ENCODE measurements around the gene IQCC. TPM values are rescaled to one million over a fixed set of nuclear protein-coding genes. Genes with fewer than 3 reads are reported as not detected.
"Not testable (repeated sequence)": the region's sequence is repeated elsewhere in the genome, so short reads cannot be mapped to it uniquely, and the experiment has no call there.

IQCC gene
- polyA plus RNA-seq, 1 donor from 2014 or later: 7.5 TPM

GRCh38 chr1:32163405-32163804 lies 42.1 kb upstream of the IQCC start:
- no peaks in the 10 kb centered on the region for H3K36me3 ChIP-seq (ENCODE audit: insufficient read depth, low read length)
- H3K27ac ChIP-seq (ENCODE audit: low read length): no peak overlapping the region

GRCh38 chr1:32165633-32166032 lies 39.8 kb upstream of the IQCC start:
- H3K79me2 ChIP-seq (replicated peaks; ENCODE audit: insufficient read depth, low read length); H3K36me3 ChIP-seq (ENCODE audit: insufficient read depth, low read length); H3K27ac ChIP-seq (ENCODE audit: low read length); H3K4me3 ChIP-seq (ENCODE audit: low read length); H2AFZ ChIP-seq (ENCODE audit: low read depth, low read length); H3K27me3 ChIP-seq (ENCODE audit: insufficient read depth, low read depth, low read length); H3K9me3 ChIP-seq (ENCODE audit: low read length); H3K4me2 ChIP-seq (ENCODE audit: low read length); H4K20me1 ChIP-seq (ENCODE audit: insufficient read depth); H3F3A ChIP-seq (ENCODE audit: insufficient read depth, low read length, poor library complexity, severe bottlenecking); H3K9me2 ChIP-seq (ENCODE audit: insufficient read depth, low read length); H3K9ac ChIP-seq (ENCODE audit: low read length): not testable (repeated sequence)

More at GRCh38 chr1:32163405-32163804, 42.1 kb upstream of the IQCC start:
- TF ChIP-seq REST (IDR thresholded peaks at IDR 0.05; ENCODE audit: borderline replicate concordance) (no peak), TAF1 (IDR thresholded peaks at IDR 0.05; ENCODE audit: low read depth) (no peak), SMC3 (conservative IDR thresholded peaks at IDR 0.05; ENCODE audit: poor library complexity) (no peak), MXI1 (conservative IDR thresholded peaks at IDR 0.05; ENCODE audit: poor library complexity, severe bottlenecking) (no peak), RAD21 (conservative IDR thresholded peaks at IDR 0.05) (no peak), EP300 (conservative IDR thresholded peaks at IDR 0.05; ENCODE audit: poor library complexity, severe bottlenecking) (no peak), POLR2AphosphoS5 (IDR thresholded peaks at IDR 0.05) (no peak), EZH2 (IDR thresholded peaks at IDR 0.05; ENCODE audit: borderline replicate concordance, insufficient read depth, low read length, poor library complexity, severe bottlenecking) (no peak), CTCF (IDR thresholded peaks at IDR 0.05; ENCODE audit: poor library complexity, severe bottlenecking) (no peak)
- no peaks in the 10 kb centered on the region for H4K20me1 ChIP-seq (ENCODE audit: insufficient read depth)
- H3K9me3 ChIP-seq (ENCODE audit: low read length): no peaks in the 10 kb centered on the region
- no peak overlapping the region for H3K9ac ChIP-seq (ENCODE audit: low read length)
- no peaks in the 10 kb centered on the region for H3K79me2 ChIP-seq (replicated peaks; ENCODE audit: insufficient read depth, low read length)
- H3K9me2 ChIP-seq (ENCODE audit: insufficient read depth, low read length): no peaks in the 10 kb centered on the region
- no peak overlapping the region for H3K4me2 ChIP-seq (ENCODE audit: low read length)
- H3K27me3 ChIP-seq (ENCODE audit: insufficient read depth, low read depth, low read length): no peaks in the 10 kb centered on the region
- no peak overlapping the region for H2AFZ ChIP-seq (ENCODE audit: low read depth, low read length)
- H3K4me3 ChIP-seq (ENCODE audit: low read length): no peak overlapping the region
- no peaks in the 10 kb centered on the region for H3F3A ChIP-seq (ENCODE audit: insufficient read depth, low read length, poor library complexity, severe bottlenecking)

- Histone ChIP-seq H3K27ac (ENCODE audit: low read length) (no peak overlapping the region), H2AFZ (ENCODE audit: low read depth, low read length) (no peak overlapping the region), H3K4me3 (ENCODE audit: low read length) (no peak overlapping the region), H4K20me1 (ENCODE audit: insufficient read depth) (no peaks in the 10 kb centered on the region), H3K9ac (ENCODE audit: low read length) (no peak overlapping the region), H3F3A (ENCODE audit: insufficient read depth, low read length, poor library complexity, severe bottlenecking) (no peaks in the 10 kb centered on the region), H3K79me2 (replicated peaks; ENCODE audit: insufficient read depth, low read length) (no peaks in the 10 kb centered on the region), H3K9me2 (ENCODE audit: insufficient read depth, low read length) (no peaks in the 10 kb centered on the region), H3K36me3 (ENCODE audit: insufficient read depth, low read length) (peaks cover 6% of the 10 kb centered on the region), H3K9me3 (ENCODE audit: low read length) (no peaks in the 10 kb centered on the region), H3K27me3 (ENCODE audit: insufficient read depth, low read depth, low read length) (no peaks in the 10 kb centered on the region), H3K4me2 (ENCODE audit: low read length) (no peak overlapping the region)
- no peak for TF ChIP-seq EZH2 (IDR thresholded peaks at IDR 0.05; ENCODE audit: borderline replicate concordance, insufficient read depth, low read length, poor library complexity, severe bottlenecking)
- TF ChIP-seq TAF1 (IDR thresholded peaks at IDR 0.05; ENCODE audit: low read depth): no peak
- no peak for TF ChIP-seq REST (IDR thresholded peaks at IDR 0.05; ENCODE audit: borderline replicate concordance)
- no peak for TF ChIP-seq RAD21 (conservative IDR thresholded peaks at IDR 0.05)
- TF ChIP-seq POLR2AphosphoS5 (IDR thresholded peaks at IDR 0.05): no peak
- TF ChIP-seq EP300 (conservative IDR thresholded peaks at IDR 0.05; ENCODE audit: poor library complexity, severe bottlenecking): no peak
- TF ChIP-seq MXI1 (conservative IDR thresholded peaks at IDR 0.05; ENCODE audit: poor library complexity, severe bottlenecking): no peak
- no peak for TF ChIP-seq CTCF (IDR thresholded peaks at IDR 0.05; ENCODE audit: poor library complexity, severe bottlenecking)
- TF ChIP-seq SMC3 (conservative IDR thresholded peaks at IDR 0.05; ENCODE audit: poor library complexity): no peak
These were observed 34.5 kb upstream of the IQCC start for GRCh38 chr1:32170991-32171390.
